KOPT-K1 (cell line): ENCODE measurements around the gene CADPS2.

Experiments
- H3K27ac ChIP-seq: fragments of 200-600 bp; sonication (generic); 2 replicates; pipeline ENCODE4 v1.5.1; 2016; ENCODE audit warnings: antibody characterized with exemption, mild to moderate bottlenecking, low read depth, low read length; ENCODE audit not compliant: poor library complexity, severe bottlenecking
- H3K36me3 ChIP-seq: fragments of 200-600 bp; sonication (generic); 2 replicates; pipeline ENCODE4 v1.5.1; 2017; ENCODE audit warnings: antibody characterized with exemption, mild to moderate bottlenecking, low read length, moderate library complexity; ENCODE audit not compliant: insufficient read depth
- H3K9me3 ChIP-seq: fragments of 200-600 bp; sonication (generic); 2 replicates; pipeline ENCODE4 v1.5.1; 2017; ENCODE audit warnings: antibody characterized with exemption, low read length, mild to moderate bottlenecking; ENCODE audit not compliant: insufficient read depth, poor library complexity, severe bottlenecking

CADPS2 gene

DNA sequence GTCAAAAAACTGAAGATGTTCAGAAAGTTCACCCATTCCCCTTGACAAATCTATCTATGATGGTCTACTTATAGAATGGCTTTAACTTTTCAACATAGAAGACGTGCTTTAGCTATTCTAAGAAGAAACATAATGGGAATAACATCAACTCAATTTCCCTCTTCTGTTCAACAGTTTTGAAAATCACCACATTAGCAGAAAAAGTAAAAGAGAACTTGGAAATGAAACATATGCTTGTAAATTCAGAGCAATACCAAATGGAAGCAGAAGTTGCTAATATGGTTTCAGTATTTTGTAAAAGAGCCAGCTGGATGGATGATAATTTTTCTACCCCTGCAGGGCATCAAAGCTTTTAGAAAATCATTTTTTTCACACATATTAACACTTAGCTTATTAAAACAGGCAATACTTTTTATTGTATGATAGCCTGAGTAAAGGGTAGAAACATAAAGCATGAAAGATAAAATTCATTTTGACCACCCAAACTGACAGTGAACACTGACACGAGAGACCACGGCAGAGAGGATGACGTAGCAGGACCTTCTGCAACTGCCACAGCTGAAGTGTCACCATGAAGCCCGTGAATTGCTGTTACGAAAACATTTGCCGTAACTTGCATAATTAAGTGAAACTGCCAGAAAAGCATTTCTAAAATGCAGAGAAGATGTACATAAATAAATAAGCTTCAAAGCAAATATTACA, 542.5 kb downstream of the CADPS2 start:
- Histone ChIP-seq H3K27ac (no peak overlapping the region), H3K36me3 (no peaks in the 10 kb centered on the region), H3K9me3 (no peaks in the 10 kb centered on the region)

DNA sequence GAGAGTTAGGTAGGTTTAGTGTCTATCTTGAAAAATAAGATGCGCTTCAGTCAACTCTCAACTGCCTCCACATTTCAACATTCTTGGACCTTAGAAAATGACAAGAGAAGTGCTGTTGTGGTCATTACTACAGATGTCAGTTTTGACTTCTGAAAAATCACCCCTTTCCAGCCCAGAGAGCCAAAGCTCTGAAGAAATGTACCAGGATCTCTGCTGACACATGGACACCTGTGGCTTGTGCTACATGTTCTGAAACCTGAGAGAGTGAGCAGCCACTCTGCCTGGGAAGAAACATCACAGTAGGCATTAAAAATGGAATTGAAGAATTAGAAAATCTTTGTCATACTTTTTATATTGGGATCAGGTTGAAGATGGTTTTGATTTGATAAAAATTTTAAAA, 545.8 kb downstream of the CADPS2 start:
- no peak overlapping the region for H3K27ac ChIP-seq
- H3K9me3 ChIP-seq, result no peaks in the 10 kb centered on the region
- H3K36me3 ChIP-seq, result no peaks in the 10 kb centered on the region

DNA sequence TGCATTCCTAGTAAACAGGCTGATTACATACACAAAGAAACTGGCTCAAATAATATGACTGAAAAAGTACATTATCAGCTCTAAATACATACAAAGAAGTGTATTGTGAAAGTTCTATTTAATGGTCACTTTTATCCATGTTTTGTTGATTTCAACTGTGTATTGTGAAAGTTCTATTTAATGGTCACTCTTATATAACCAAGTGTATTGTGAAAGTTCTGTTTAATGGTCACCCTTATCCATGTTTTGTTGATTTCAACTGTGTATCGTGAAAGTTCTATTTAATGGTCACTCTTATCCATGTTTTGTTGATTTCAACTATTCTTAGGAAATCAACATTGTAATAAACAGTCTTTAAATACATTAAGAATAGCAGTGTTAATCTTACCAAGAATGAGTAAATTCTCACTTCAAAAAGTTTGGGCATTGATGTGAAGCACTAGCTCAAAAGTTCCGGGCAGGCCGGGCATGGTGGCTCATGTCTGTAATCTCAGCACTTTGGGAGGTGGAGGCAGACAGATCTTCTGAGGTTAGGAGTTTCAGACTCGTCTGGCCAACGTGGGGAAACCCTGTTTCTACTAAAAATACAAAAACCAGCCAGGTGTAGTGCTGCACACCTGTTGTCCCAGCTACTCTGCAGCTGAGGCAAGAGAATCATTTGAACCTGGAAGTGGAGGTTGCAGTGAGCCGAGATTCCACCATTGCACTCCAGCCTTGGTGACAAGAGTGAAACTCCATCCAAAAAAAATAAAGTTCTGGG, 546.9 kb downstream of the CADPS2 start:
- H3K9me3 ChIP-seq, result no peaks in the 10 kb centered on the region
- H3K36me3 ChIP-seq, result no peaks in the 10 kb centered on the region
- no peak overlapping the region for H3K27ac ChIP-seq

DNA sequence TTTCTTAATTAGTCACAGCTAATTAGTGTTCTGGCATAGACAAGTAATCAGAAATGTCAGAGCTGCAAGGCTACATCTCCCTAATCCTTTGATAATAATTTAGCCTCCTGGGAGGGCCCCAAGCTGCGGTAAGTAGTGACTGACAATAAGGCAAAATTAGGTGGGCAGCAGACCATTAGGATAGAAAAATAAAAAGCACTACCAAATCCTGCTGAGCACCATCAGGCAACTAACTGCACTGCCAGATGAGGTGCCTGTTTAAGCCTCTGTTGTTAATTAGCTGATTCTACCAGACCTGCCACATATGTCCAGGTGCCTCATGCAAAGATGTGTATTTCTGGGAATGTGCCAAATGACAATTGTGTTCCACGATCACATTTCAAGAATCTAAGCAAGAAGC, 549.2 kb downstream of the CADPS2 start:
- H3K27ac ChIP-seq, result no peak overlapping the region

DNA sequence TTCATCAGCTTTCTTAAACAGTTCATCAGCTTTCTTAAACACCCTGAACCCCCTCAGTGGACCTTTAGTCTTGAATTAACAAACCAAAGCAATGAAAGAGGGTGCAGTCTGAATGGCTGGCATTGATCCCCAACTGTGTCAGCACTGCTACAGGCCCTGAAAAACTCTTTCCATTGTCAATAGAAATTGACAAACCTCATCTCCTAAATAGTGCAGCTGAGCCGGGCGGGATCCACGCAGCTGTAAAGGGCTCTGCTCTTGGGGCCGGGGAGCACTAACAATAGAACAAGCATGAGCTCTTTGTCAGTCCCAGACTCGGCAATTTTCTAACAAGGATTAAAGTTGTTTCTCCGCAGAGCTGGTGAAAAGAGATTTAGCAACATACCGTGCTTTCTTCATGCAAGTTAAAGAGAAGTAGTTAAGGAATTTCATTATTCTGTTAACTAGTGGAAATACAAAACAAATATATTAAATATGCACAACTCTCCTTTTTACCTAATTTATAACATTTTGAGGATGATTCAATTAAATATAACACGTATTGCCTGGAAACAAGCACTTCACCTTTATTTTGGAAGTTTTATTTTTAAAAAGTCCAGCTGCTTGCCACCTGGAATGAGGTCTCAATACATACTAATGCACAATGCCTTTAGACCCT, 557.0 kb downstream of the CADPS2 start:
- H3K27ac ChIP-seq, result no peak overlapping the region
- H3K36me3 ChIP-seq, result no peaks in the 10 kb centered on the region
- H3K9me3 ChIP-seq, result no peaks in the 10 kb centered on the region

More for the DNA sequence above, 549.2 kb downstream of the CADPS2 start:
- H3K36me3 ChIP-seq, result no peaks in the 10 kb centered on the region
- H3K9me3 ChIP-seq, result no peaks in the 10 kb centered on the region

DNA sequence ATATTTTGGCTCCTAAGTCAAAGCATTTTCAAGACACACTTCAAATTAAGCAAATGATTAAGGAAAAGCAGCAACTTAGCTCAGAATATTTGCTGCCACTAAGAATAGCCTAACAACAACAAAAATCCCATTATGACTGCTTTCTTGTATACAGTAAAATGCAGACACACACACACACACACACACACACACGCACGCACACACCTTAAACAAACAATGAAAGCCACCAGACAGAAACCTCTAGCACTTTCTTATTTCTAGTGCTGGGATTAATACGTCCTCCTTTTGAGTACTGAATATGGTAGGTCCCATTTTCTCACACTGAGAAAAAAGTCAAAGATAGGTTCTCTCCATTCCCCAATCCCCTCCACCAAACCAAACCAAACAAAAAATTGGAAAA, 558.3 kb downstream of the CADPS2 start:
- H3K36me3 ChIP-seq, result no peaks in the 10 kb centered on the region
- H3K9me3 ChIP-seq, result no peaks in the 10 kb centered on the region
- H3K27ac ChIP-seq, result no peak overlapping the region

DNA sequence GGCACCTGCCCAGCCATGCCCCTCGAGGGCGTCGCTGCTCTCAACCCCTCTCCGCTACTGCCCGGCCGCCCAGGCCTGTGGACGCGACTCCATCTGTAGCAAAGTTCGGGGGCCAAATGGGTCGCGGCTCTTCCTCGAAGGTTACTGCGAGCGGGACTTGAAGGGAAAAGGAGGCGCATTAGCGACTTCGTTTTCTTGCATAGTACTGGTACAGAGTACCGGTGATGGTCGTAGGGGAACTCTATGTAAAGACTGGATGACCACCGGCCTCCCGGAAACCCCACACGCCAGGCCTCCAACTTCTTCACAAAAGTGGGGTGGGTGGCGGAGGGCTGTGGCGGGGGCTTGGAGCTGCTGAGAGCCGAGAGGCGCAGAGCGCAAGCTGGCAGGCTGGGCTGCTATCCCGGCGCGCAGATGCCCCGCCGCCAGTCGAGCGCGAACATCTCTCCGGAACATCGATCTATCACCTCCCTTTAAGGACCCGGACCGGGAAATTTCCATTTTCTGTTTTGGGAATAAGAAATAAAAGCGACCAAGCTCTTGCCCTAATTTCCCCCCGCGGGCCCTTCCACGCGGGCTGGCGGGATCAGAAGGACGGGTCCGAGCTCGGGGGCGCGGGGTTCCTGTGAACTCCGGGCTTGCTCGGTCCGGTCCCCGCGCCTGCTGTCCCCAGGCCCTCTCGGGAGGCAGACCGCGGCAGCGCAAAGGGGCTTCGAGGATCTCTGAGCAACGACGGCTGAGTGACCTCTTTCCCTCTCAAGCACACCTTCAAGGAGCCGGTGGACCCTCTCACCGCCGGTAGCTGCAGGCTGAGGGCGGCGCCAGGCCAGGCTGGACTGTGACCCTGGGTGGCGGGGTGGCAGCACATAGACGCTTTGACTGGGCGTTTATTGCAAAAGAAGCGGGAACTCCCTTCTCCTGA, 569.5 kb downstream of the CADPS2 start:
- Histone ChIP-seq H3K9me3 (no peaks in the 10 kb centered on the region), H3K27ac (no peak overlapping the region), H3K36me3 (no peaks in the 10 kb centered on the region)

DNA sequence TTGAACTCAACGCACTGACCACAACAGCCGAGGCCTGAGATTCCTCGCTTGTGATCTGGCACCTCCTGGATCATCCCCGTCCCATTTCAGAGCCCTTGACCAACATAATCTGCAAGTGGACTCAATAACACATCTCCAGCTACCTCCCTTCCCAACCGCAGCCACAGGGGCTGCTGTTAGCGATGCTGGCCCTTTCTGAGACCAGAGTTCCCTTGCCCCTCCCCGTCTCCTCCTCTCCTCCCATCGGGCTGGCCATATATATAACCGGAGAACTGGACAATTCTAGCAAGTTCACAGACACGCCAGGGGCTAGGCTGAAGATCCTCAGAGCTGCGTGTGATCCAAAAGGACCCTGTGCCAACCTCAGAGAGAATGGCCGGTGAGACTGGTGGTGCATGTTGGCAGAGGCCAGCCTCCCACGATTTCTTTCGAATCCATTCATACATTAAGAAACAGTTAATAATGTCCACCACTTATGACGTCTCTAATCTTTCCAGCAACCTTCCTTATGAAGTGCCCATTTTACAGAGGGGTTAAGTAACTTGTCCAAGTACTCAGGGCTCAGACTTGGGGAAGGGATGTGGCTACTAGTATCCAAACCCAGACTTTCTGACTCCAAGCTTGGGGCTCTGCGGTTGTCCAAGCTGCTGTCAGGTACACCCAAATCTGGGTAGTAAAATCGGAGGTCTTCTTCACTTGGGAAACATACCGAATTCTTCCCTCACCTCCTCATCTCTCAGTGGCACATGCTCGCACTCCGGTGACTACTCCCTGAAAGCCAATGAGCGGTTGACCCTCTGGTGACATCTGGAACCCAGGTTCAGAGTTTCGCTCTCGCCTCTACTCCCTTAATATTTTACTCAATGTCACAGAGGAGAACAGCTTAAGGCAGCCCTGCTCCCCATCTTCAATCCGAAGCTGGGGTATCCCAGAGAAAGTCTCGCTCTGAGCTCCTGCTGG, 570.5 kb downstream of the CADPS2 start:
- Histone ChIP-seq H3K36me3 (no peaks in the 10 kb centered on the region), H3K27ac (no peak overlapping the region), H3K9me3 (no peaks in the 10 kb centered on the region)

DNA sequence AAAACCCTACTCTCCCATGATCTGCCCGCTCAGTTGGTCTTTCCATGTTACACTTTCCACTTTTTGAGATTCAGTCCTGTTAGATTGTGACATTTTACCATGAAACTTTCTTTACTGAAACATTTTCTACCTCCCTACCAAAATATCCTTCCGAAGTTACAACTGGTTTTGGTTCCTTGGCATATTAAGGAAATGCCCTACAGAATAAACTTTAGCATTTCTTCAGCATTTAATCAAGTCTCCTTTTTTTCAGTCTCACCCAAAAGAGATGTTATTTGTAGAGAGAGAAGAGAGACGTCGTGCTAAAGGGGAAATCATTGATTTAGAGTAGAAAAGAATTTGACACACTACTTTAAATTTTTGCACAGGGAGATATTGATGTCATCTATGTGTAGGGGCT, 572.0 kb downstream of the CADPS2 start:
- H3K27ac ChIP-seq, result no peak overlapping the region
- H3K9me3 ChIP-seq, result no peaks in the 10 kb centered on the region
- H3K36me3 ChIP-seq, result no peaks in the 10 kb centered on the region

DNA sequence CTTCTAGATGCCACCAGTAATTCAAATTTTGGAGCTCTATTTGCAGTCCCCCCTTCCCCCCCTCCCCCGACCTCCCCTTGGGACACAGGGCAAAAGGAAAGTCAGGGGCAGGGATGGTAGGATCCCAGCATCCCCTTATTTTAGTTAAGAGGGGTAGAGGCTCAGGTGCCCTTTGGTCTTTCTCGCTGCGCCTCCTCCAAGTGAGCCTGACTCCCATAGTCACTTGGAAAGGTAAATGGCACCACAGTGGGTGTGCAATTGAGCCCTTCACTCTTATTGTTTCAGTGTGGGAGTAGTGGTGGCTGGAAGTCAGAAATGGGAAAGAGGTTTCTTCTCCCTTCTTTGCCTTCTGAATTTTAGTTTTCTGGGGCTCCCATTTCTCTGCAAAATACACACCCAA, 573.5 kb downstream of the CADPS2 start:
- Histone ChIP-seq H3K27ac (no peak overlapping the region), H3K36me3 (no peaks in the 10 kb centered on the region), H3K9me3 (no peaks in the 10 kb centered on the region)

DNA sequence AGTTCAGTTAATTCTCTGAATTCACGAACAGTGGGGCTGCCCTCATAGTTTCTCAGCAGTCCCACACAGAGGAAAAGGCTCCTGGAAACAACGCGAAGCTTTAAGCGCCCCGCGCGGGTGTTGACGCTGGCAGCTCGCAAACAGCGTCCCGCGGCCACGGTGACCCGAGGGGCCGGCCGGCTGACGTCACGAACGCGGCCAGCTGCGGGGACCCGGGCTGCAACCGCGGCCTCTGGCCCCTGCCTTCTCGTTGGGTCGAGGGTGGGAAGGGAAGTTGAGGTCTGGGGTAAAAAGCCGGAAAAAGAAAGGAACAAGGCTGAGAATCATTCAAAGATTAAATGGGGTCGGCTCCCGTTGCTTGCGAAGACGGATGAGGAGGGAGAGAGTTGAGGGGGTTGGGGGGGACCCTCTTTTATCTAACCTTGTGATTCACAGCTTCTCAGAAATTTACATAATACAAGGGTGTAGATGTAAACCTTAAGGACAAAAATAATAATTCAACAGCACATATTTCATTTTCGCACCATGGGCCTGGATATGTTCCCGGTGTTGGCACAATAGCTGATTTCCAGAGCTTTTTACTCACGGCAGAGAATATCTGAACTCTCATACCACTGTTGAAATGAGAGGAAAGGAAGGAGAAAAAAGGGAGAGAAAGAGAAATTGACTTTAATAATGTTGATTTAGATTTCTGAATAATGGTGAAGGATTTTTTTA, 574.4 kb downstream of the CADPS2 start:
- Histone ChIP-seq H3K27ac (no peak overlapping the region), H3K36me3 (no peaks in the 10 kb centered on the region), H3K9me3 (no peaks in the 10 kb centered on the region)

DNA sequence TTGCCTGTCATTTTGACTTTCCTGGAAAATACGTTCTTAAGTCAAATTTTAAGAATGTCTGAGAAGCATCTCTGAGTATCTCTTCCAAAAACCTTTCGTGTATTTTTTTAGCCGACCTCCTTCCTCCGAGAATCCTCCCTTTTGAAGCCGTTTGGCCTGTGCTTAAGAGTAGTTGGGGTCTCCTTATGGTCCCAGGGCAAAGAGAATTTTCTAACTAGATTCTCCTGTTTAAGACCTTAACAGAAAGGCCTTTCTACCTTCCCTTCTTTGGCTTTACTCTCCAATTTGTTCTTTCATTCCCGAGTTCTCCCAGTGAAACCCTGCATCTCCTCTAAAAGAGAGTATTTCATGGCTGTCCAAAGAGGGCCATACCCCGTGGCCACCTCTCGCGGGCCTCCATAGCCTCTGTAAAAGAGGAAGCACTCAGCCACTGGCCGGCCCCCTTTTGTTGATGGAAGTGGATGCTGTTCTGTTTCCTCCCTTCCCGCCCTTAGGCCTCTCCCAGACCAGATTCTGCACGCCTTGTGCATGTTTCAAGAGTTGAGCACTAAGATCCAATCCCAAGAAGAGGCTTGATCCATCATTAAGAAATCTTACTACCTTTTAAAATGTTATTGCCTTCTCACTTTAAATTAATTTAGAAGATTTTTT, 575.1 kb downstream of the CADPS2 start:
- H3K27ac ChIP-seq, result no peak overlapping the region
- H3K36me3 ChIP-seq, result no peaks in the 10 kb centered on the region
- H3K9me3 ChIP-seq, result peaks cover 2% of the 10 kb centered on the region
